Islet precursor cell (in vitro differentiated cells): ENCODE results near the gene AP1S2.
"Not testable (repeated sequence)": the region's sequence is repeated elsewhere in the genome, so short reads cannot be mapped to it uniquely, and the experiment has no call there.

Experiments used
- DNase-seq: peaks from one replicate; pipeline ENCODE4 v3.0.0-alpha.2; 2018

The AP1S2 gene

GRCh38 chrX:15854712-15855567 lies at the start of gene AP1S2:
AP1S2 (minus strand) TSS chrX:15854813; CDS start chrX:15852524, 2,289 bp downstream.
- DNase-seq, result peak; percentile 99

- no peak for DNase-seq
Observed at GRCh38 chrX:15903186-15903681, 48.6 kb upstream of the AP1S2 start.

GRCh38 chrX:15895334-15895733 lies 40.7 kb upstream of the AP1S2 start:
- DNase-seq, result no peak

- DNase-seq, result no peak
Observed at GRCh38 chrX:15894724-15895123, 40.1 kb upstream of the AP1S2 start.

GRCh38 chrX:15890463-15890862 lies 35.9 kb upstream of the AP1S2 start:
- DNase-seq, result no peak

- no peak for DNase-seq
Observed at GRCh38 chrX:15888062-15888461, 33.4 kb upstream of the AP1S2 start.

GRCh38 chrX:15883540-15883863 lies 28.9 kb upstream of the AP1S2 start:
- no peak for DNase-seq

GRCh38 chrX:15882704-15883539 lies 28.3 kb upstream of the AP1S2 start:
- peak; percentile 76 for DNase-seq

GRCh38 chrX:15881381-15881897 lies 26.8 kb upstream of the AP1S2 start:
- DNase-seq, result no peak

GRCh38 chrX:15877914-15878313 lies 23.3 kb upstream of the AP1S2 start:
- not testable (repeated sequence) for DNase-seq

- no peak for DNase-seq
Observed at GRCh38 chrX:15877380-15877779, 22.8 kb upstream of the AP1S2 start.

- DNase-seq, result no peak
Observed at GRCh38 chrX:15874672-15875071, 20.1 kb upstream of the AP1S2 start.

- peak; percentile 64 for DNase-seq
Observed at GRCh38 chrX:15873566-15873965, 19.0 kb upstream of the AP1S2 start.

- DNase-seq, result no peak
Observed at GRCh38 chrX:15870310-15870709, 15.7 kb upstream of the AP1S2 start.

- no peak for DNase-seq
Observed at GRCh38 chrX:15869695-15870094, 15.1 kb upstream of the AP1S2 start.

GRCh38 chrX:15866147-15866546 lies 11.5 kb upstream of the AP1S2 start:
- DNase-seq, result no peak

GRCh38 chrX:15864629-15865028 lies 10.0 kb upstream of the AP1S2 start:
- DNase-seq, result no peak

GRCh38 chrX:15864023-15864422 lies 9.4 kb upstream of the AP1S2 start:
- no peak for DNase-seq

- no peak for DNase-seq
Observed at GRCh38 chrX:15860921-15861320, 6.3 kb upstream of the AP1S2 start.

GRCh38 chrX:15858051-15858450 lies 3.4 kb upstream of the AP1S2 start:
- no peak for DNase-seq

GRCh38 chrX:15856636-15857035 lies 2.0 kb upstream of the AP1S2 start:
- no peak for DNase-seq

GRCh38 chrX:15856222-15856587 lies 1.6 kb upstream of the AP1S2 start:
- DNase-seq, result no peak

GRCh38 chrX:15855568-15856221 lies 1.1 kb upstream of the AP1S2 start:
- DNase-seq, result no peak
